Fibroblast of mammary gland (primary cell): Measurements from ENCODE around the gene FBXW7.
"Not testable (repeated sequence)": the region's sequence is repeated elsewhere in the genome, so short reads cannot be mapped to it uniquely, and the experiment has no call there.

Experiments
- DNase-seq: peaks from one replicate; pipeline ENCODE4 v3.0.0-alpha.2; 2010; ENCODE audit warnings: low read depth
- H3K4me3 ChIP-seq: 2 replicates; pipeline ENCODE4 v1.5.1; 2011; ENCODE audit warnings: low read depth, mild to moderate bottlenecking, low read length, moderate library complexity; ENCODE audit not compliant: control insufficient read depth
- TF ChIP-seq, protein P1 (sequence below): conservative IDR thresholded peaks from 2 replicates; pipeline ENCODE4 v1.5.1; 2011; ENCODE audit warnings: low read depth, low read length, inconsistent platforms; ENCODE audit not compliant: control insufficient read depth, insufficient read depth

Gene FBXW7

DNA sequence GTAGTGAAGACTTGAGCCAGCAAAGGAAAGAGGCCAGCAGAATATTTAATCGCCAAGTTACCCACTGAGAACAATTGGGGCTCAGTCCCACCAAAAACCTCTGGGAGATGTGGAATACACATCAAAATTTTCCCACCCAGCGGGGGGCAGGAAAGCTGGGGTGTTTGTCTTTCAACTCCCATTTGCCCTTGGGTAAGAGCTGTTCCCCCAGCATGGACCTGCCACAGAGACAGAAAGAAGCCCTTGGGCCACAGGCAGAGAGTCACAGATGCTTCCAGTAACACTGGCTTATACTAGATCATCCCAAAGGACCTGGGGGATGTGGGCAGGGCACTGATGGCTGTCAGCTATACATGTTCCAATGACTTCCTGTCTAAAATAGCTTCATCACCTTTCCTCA is 18.9 kb upstream of the FBXW7 start:
- TF ChIP-seq, protein P1, sequence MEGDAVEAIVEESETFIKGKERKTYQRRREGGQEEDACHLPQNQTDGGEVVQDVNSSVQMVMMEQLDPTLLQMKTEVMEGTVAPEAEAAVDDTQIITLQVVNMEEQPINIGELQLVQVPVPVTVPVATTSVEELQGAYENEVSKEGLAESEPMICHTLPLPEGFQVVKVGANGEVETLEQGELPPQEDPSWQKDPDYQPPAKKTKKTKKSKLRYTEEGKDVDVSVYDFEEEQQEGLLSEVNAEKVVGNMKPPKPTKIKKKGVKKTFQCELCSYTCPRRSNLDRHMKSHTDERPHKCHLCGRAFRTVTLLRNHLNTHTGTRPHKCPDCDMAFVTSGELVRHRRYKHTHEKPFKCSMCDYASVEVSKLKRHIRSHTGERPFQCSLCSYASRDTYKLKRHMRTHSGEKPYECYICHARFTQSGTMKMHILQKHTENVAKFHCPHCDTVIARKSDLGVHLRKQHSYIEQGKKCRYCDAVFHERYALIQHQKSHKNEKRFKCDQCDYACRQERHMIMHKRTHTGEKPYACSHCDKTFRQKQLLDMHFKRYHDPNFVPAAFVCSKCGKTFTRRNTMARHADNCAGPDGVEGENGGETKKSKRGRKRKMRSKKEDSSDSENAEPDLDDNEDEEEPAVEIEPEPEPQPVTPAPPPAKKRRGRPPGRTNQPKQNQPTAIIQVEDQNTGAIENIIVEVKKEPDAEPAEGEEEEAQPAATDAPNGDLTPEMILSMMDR: no peak
- no peak overlapping the region for H3K4me3 ChIP-seq
- DNase-seq: no peak

DNA sequence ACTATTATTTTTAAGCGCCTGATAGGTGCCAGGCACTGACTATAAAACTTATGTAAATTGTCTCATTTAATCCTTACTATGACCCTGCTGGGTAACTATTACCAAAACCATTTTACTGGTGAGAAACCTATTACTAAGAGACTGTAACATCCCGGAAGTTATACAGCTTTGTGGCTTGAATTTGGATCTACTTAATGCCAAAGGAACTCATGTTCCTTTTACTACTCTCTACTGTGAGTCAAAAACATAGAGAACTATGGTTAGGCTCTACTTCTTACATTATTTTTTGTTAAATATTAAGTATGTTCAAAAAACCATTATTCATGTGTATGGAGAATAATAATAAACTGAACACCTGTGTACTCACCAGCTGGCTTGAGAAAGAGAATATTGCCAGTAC is 14.8 kb upstream of the FBXW7 start:
- not testable (repeated sequence) for H3K4me3 ChIP-seq

DNA sequence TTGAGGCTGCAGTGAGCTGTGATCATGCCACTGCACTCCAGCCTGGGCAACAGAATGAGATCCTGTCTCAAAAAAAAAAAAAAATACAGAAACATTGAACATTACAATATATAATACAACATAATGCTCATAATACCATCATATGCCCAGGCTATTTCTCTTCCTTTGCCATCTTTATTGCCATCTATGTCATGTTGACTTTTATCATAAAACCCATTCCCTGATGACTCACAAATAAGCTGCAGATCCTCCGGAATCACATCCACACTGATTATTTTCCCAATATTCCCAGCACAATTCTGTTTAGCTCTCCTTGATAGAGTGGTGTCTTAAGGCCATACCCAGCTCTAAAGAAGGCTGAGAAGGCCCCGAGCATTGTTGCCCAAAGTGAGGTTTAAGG is 9.2 kb upstream of the FBXW7 start:
- TF ChIP-seq, protein P1: no peak
- no peak for DNase-seq
- no peak overlapping the region for H3K4me3 ChIP-seq

More for the DNA sequence above, 14.8 kb upstream of the FBXW7 start:
- DNase-seq: not testable (repeated sequence)

DNA sequence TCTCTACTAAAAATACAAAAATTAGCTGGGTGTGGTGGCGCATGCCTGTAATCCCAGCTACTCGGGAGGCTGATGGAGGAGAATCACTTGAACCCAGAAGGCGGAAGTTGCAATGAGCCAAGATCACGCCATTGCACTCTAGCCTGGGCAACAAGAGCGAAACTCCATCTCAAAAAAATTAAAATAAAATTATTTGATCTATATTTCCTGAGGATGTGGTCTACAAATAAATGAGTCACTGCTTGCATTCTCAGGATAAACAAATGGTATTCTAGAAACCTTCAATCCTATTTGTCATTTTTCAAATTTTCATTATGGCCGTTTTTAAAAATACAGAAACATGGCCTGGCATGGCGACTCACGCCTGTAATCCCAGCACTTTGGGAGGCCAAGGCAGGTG is 8.6 kb upstream of the FBXW7 start:
- H3K4me3 ChIP-seq, DNase-seq: not testable (repeated sequence)

GRCh38 chr4:152540941-152541340 is 5.0 kb upstream of the FBXW7 start:
- DNase-seq: no peak
- no peak overlapping the region for H3K4me3 ChIP-seq
- TF ChIP-seq, protein P1: no peak

- DNase-seq: no peak
- TF ChIP-seq, protein P1: no peak
- H3K4me3 ChIP-seq: no peak overlapping the region
Measured at GRCh38 chr4:152540293-152540674, 4.4 kb upstream of the FBXW7 start.

DNA sequence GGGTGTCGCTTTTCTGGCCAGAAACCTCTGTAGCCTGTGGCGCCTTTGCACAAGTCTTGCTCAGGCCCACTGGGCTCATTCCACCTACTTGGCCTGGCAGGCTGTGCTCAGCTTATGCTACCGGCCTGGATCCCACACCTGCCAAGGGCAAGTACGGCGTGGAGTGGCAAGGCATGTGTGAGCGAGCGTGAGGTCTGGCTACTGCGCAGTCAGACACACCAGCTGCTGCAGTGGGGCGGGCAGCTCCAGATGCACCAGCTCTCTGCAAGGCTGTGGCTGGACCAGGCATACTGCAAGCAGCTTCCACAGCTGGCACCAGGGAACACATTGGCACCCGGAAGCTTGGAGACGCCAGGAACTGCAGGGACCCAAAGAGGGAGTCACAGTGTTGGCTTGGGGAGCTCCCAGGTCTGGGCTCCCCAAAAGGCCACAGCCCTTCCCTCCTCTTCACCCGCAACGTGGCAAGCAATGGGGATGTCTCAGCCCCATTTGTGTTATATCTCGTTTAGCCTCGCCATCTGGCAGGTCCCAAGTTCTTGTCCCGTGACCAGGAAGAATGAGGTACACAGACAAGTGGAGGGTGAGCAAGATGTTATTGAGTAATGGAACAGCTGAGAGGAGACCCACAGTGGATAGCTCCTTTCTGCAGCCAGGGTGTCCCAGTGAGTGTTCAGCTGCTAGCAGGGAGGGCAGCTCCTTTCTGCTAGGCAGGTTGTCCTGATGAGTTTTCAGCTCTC is 3.8 kb upstream of the FBXW7 start:
- DNase-seq: no peak
- no peak overlapping the region for H3K4me3 ChIP-seq
- TF ChIP-seq, protein P1: no peak

DNA sequence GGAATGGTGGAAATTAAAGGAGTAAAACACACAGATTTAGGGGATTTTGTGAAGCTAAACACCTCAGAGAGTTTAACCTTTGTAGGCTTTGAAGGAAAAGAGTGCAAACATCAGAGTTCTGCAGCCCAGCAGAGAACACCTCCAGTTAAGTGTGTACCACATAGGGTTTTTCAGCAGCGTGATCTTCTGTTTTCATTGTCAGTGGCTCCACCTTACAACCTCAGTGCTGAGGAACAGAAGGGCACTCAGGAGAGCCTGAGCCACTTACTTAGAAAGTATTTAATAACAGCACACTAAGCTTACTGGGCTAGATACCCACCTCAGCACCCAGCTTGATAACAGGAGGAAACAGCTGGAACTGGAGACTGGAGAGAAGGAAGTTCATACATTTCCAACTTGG is 2.0 kb upstream of the FBXW7 start:
- TF ChIP-seq, protein P1: no peak
- H3K4me3 ChIP-seq: peak overlapping the region; percentile 7

More for the DNA sequence above, 2.0 kb upstream of the FBXW7 start:
- DNase-seq: no peak
